NCI-H82 treated with DMSO at 0.1 percent for 48 hours (cell line): ENCODE data around the gene NPLOC4.
"Not testable (repeated sequence)": the region's sequence is repeated elsewhere in the genome, so short reads cannot be mapped to it uniquely, and the experiment has no call there.

Source experiments
- DNase-seq: peaks from one replicate; lab custom pipeline; 2025; ENCODE audit not compliant: unreplicated experiment; lab: John Stamatoyannopoulos, UW

Gene NPLOC4

DNA sequence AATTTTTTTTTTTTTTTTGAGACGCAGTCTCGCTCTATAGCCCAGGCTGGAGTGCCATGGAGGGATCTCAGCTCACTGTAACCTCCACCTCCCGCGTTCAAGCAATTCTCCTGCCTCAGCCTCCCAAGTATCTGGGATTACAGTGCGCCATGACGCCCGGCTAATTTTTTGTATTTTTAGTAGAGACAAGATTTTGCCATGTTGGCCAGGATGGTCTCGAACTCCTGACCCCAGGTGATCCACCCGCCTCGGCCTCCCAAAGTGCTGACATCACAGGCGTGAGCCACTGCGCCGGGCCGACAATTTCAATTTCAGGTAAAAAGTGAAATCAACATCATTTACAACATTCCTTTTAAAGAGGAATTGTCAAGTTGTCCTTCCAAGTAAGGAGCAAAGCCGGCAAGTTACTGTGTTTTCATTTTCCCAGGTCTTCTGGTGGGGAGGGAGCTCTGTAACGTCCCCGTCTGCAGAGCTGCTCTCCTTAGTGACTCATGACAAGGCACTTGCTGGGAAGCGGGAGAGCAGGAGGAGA is 873 bp downstream of the NPLOC4 start:
- no peak for DNase-seq

DNA sequence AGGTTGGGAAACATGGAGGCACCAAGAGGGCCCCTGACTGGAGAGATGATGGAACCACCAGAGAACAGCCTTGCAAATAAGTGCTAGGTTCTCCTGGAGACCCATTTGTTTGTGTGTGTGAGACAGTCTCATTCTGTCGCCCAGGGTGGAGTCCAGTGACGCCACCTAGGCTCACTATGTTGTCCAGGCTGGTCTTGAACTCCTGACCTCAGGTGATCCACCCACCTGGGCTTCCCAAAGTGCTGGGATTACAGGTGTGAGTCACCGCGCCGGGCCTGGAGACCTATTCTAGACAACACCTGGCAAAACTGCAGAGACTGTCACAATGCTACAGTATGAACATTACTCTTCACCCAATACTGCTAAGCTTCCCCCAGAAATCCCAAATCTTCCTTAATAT is 1.5 kb downstream of the NPLOC4 start:
- no peak for DNase-seq

DNA sequence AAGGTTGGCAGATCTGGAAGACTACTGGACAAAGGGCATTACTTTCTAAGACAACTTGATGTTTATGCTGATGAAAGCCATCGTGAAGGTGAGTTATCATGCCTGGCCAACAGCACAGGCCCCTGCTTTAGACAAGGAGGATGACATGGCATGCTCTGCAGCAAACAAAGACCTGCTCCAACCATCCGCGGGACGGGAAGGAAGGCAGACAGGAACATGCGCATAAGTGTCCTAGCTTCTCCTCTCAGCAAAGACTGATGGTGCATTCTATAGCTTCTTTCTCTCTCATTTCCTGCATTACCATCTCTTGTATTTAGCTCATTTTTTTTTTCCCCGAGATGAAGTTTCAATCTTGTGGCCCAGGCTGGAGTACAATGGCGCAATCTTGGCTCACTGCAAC is 5.4 kb downstream of the NPLOC4 start:
- DNase-seq: no peak

DNA sequence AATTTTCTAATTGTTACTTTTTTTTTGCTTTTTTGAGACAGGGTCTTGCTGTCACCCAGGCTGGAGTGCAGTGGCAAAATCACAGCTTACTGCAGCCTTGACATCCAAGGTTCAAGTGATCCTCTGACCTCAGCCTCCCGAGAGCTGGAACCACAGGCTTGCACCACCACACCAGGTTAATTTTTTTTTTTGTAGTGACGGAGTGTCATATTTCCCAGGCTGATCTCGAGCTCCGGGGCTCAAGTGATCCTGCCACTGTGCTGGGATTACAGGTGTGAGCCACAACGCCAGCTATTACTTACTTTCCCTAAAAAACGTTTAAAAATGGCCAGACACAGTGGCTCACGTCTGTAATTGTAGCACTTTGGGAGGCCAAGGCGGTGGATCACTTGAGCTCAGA is 6.6 kb downstream of the NPLOC4 start:
- DNase-seq: no peak

DNA sequence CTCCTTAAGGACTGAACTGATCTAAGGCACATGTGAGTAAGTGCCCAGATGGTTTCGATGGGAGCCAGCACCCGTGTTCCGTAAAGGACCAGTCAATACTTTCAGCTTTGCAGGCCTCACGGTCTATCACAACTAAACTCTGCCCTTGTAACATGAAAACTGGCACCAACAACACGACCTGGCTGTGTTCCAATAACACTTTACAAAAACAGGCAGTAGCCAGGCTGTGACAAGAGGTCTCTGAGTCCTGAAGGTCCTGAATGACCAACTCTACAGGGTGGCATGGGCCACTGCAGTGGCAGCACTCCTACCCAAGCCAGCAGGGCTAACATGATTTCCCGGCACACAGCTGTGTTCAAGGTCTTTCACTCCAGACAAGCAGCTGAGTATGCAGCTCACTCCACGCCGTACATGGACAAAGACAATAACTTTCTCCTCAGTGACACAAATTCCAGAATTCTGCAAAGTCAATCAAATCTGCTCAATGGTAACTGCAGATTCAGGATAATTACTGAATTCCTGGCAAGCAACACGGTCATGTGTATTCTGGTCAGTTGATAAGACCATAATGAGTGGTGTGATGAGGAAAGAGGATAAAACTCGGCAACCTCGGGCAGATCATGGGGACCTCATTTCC is 15.3 kb downstream of the NPLOC4 start:
- DNase-seq: no peak

- not testable (repeated sequence) for DNase-seq
Measured at GRCh38 chr17:81618307-81618706, 18.6 kb downstream of the NPLOC4 start.

- DNase-seq: no peak
Measured at GRCh38 chr17:81616877-81617276, 20.0 kb downstream of the NPLOC4 start.

GRCh38 chr17:81615401-81615930 is 21.4 kb downstream of the NPLOC4 start:
- no peak for DNase-seq

DNA sequence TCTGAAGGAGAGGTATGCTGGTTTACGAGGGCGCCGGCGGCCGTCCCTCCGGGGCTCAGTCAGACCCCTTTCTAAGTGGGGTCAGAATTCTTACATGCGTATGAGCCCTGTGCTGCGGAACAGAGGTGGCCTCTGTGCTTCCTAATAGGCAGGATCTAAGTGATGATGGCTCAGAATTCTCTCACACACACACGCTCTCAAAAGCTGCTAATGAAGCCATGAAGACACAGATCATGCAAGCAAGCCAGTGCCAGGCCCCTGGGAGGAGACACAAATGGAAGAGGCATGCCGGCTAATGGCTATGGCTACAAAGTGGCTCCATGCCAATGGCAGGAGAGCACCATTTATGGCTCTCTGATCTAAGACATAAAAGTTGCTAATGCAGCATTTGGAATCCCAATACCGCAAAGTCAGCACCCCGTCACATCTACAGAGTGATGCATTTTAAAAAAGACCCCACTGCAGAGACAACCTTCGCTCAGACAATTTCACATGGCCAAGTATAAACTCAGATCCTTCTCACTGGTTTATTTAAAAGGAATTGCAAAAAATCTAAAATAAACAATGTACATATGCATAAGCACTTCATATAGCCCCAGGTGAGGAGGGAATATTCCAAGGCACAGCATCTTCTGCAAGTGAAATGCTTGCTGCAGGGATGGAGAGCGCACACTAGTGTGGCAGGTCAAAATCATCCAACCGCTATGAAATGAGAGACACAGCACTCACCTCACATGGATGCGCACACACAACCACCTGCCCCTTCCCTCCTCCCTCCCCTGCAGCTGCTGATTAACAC is 24.5 kb downstream of the NPLOC4 start:
- no peak for DNase-seq

DNA sequence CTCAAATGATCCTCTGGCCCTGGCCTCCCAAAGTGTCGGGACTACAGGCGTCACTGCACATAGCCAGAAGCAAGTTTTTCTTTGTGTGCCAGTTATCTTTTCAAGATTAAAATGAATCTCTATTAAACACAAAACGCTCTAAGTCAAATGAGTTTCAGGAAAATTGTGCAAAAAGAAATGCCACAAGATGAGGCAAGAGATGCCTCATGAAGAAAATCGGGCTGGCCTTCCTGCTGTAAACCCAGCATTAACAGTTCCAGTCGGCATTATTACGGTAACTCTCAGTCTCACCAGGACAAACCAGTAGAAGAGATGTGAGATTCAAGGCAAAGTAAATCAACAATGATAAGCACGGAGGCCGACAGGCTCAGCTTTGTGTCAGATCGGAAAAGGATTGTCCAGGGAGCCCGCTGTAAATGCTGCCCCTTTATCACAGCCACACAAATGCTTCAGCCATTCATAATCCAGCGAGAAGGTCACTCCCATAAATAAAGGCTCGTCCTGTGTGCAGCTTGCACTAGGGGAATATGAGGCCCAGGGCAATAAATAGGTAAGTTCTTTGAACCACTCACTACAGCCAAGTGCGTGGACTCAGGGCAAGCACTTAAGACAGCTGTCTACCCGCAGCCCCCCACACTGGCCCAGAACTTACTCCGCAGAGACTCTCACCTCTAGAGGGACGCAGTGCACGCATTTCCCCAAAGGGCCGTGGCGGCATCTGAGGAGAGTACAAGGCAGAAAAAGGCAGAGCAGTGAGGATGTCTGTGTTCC is 27.2 kb downstream of the NPLOC4 start:
- DNase-seq: no peak

GRCh38 chr17:81608605-81609004 is 28.3 kb downstream of the NPLOC4 start:
- no peak for DNase-seq

DNA sequence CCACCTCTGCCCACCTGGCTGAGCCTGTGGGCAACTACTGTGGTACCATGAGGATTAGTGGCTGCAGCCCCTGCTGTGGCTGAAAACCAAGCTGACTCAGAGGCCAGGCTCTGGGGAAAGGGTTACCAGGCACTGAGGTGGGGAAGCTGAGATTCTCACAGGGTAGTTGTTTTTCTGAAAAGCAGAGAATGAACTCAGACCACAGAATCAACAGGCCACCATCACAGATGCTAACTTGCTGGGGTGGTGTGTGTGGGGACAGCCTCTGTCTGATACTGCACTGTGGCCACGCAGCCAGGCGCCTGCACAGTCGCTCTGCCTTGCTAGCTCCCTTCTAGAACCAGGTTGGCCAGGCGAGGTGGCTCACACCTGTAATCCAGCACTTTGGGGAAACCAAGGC is 28.8 kb downstream of the NPLOC4 start:
- DNase-seq: no peak

DNA sequence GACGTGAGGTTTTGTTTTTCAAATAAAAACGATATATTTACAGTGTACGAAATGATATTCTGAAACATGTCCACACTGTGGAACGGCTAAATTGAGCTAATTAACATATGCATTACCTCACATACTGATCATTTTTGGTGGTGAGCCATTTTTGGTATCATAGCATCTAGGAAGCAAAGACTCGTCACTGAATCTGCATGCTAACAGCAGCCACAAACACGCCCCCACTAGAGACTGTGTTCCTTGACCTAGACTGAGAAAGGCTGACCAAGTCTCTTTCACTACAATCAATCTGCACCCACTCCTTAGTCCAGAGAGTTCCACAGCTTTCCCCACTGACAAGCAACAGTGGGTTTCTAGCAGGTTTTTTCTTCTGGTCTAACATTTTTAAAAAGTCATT is 29.5 kb downstream of the NPLOC4 start:
- DNase-seq: no peak

- DNase-seq: no peak
Measured at GRCh38 chr17:81603846-81604610, 32.9 kb downstream of the NPLOC4 start.

DNA sequence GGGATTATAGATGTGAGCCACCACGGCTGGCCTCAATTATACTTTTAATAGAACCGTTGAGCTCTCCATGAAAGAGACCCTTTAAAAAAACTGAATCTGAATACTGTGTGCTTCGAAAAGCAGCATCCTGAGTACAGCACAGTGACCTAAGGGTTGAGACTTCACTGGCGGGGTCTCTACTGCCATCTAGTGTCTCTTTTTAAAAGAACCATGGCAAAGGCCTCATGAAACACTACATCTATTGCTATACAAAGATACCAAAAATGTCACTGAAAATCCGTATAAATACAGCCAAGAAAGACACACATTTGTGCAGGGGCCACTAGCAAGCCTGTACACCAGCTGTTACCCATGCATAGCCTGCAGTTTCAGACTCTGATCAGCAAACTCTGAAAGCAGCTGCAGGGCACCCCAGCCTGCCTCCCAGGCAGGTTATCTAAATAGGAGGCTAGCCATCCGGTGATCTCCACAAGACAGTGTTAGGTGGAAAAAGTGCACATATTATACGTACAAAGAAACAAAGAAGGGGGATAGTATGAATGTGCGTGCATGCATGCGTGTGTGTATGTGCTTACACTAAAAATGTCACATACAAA is 35.3 kb downstream of the NPLOC4 start:
- DNase-seq: peak; percentile 37

- no peak for DNase-seq
Measured at GRCh38 chr17:81599719-81600486, 37.0 kb downstream of the NPLOC4 start.

DNA sequence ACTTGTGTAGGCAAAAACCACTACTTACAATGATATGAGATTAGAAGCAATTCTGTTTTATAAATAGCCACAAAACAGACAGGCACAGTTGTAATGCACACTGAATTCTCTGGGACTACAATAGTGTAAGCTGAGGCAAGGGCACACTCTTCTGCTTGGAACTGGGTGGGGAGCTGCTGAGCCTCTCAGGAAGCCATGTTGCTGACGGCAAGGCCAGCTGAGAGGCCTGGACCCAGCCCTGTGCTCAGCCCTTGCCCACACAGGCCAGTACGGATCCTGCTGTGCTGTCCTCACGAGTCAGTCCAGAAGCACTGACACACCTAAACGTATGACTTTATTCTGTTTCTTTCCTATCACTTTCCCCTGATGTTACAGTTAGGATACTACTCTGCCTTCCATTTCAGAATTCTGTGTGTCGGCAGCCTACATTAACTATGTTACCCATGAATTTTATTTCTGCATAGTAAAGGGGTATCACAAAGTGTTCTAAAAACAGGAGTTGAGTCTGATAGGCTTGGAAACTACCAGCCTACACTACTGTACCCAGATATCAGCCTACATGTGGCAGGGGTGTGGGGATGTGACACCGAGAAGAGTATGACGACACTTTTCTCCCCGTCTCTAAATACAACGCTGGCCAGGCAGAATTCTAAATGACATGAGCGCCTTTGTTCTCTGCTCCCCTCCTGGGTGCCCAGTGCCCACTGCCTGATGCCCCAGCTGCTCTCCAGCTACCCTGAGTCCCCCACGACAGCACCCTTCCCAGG is 43.6 kb downstream of the NPLOC4 start:
- no peak for DNase-seq

GRCh38 chr17:81591971-81592370 is 44.9 kb downstream of the NPLOC4 start:
- DNase-seq: no peak

GRCh38 chr17:81590121-81590520 is 46.8 kb downstream of the NPLOC4 start:
- DNase-seq: no peak
